22Rv1 (cell line): Measurements from ENCODE around the gene ASPRV1.

Experiments used
- CTCF ChIP-seq: fragments of 450-650 bp; IDR thresholded peaks from 2 replicates; pipeline ENCODE4 v1.5.1; 2017; ENCODE audit warnings: mild to moderate bottlenecking
- ZFX ChIP-seq: fragments of 450-650 bp; IDR thresholded peaks from 2 replicates; pipeline ENCODE4 v1.6.1; 2017; ENCODE audit warnings: antibody characterized with exemption, borderline replicate concordance

DNA sequence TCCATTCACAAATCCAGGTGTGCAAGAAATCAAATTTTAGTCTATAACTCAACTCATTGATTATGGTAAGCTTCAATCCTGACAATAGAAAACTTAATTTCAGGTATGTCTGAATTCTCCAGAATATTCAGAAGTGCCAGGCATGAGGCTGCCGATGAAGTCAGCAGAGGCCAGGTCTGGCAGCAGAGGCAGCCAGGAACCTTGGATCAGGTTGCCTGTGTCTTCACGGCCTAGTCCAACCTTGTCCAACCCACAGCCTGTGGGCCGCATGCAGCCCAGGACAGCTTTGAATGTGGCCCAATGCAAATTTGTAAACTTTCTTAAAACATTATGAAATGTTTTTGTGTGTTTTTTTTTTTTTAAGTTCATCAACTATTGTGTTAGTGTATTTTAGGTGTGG is 46.9 kb upstream of the ASPRV1 start:
- TF ChIP-seq CTCF (no peak), ZFX (no peak)
